HG03280 (cell line): ENCODE measurements around the gene MYO3B.
"Not testable (repeated sequence)": the region's sequence is repeated elsewhere in the genome, so short reads cannot be mapped to it uniquely, and the experiment has no call there.

Experiments
- ATAC-seq: cut with Tn5 transposase; IDR thresholded peaks from one replicate; pipeline ENCODE4 v1.9.1; 2021; ENCODE audit warnings: mild to moderate bottlenecking, moderate library complexity; ENCODE audit not compliant: unreplicated experiment

MYO3B gene

DNA sequence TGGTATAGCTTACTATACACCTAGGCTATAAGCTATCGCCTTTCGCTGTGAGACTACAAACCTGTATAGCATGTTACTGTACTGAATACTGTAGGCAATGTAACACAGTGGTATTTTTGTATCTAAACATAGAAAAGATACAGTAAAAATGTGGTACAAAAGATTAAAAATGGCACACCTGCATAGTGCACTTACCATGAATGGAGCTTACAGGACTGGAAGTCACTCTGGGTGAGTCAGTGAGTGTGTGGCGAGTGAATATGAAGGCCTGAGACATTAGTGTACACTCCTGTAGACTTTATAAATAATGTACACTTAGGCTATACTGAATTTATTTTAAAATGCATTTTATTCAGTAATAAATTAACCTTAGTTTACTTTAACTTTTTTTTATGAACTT is 279.0 kb downstream of the MYO3B start:
- ATAC-seq: no peak

DNA sequence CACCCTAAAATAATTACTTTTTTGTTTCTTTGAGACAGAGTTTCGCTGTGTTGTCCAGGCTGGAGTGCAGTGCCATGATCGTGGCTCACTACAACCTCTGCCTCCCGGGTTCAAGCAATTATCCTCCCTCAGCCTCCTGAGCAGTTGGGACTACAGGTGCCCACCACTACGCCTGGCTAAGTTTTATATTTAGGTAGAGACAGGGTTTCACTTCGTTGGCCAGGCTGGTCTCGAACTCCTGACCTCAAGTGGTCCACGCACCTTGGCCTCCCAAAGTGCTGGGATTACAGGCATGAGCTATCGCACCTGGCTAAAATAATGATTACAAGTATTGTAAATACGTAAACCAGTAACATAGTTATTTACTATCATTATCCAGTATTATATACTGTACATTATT is 279.8 kb downstream of the MYO3B start:
- ATAC-seq: no peak

DNA sequence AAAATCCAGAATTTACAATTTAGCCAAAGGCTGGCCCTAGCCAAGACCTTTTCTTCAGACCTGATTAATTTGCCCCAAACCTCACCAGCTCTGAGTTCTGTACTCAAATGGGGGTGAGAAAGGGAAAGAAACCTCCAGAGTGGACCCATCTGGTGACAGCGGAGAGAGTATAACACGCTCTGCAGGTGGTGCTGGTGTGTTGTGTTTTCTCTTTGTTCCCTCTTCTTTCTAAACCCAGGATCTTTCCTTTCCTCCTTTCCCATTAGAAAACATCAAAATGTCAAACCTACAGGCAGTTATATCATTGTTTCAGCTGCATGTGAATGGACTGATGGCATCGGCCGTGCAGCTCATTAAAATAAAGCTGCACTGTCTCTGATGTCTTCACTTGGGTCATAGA is 283.9 kb downstream of the MYO3B start:
- no peak for ATAC-seq

DNA sequence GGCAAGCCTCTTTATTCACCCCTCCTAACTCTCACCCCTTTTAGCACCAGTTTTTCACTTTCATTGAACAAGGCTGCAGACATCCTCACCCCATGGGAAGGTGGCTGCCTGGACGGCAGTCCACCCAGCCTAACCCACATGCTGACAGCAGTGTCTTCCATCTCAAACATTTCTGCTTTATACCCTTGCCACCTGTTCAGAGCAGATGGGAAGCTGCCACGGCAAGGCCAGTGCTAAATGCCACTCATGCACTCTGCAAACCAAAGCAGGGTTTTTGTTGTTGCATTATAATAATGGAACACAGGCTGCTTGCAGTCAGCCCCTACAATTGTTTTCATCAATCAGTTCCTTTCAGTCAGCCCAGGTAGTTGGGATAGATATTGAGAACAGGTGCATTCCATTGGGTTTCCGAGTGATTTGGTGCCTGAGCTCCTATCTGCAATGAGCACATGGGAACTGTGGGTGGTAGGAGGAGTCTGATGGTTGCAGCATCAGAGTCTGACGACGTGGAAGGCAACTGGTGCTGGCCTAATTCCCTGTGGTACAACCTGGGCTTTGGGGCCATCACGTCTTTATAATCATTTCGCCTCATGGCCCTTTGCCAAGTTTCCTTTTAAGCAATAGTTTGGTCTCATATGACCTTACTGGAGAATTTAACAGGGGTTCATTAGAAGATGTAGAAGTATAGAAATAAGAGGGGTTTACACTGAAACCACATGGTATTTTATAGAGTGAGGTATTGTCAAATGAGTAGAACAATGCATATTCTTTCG is 284.7 kb downstream of the MYO3B start:
- ATAC-seq: no peak

DNA sequence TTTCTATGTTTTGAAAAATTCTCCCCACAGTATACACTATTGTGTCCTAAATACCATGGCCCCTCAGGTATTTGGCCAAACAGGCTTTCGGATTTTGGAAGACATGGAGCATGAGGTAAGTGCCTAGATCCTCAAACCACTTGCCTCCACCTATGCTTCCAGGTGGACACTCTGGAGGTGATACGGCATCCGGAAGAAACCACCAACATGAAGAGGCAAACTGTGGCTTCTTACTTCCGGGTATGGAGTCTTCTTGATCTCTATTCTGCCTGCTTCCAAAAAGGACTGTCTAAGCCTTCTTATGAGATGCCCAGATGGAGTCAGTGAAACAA is 285.2 kb downstream of the MYO3B start:
- no peak for ATAC-seq

DNA sequence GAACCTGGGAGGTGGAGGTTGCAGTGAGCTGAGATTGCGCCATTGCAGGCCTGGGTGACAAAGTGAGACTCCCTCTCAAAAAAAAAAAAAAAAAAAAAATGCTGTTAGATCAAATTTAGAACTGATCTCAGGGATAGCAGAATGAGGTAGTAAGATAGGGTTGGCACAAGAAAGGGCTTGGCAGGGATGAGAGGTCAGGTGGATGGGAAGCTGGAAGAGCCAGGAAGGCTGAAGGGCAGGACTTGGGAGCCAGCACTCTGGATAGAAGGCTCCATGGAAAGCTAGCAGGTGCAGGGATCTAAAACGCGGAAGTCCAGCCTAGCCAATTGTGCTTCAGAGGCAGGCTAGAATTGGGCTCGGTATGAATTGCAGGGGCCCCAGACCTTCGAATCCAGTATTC is 286.3 kb downstream of the MYO3B start:
- no peak for ATAC-seq

DNA sequence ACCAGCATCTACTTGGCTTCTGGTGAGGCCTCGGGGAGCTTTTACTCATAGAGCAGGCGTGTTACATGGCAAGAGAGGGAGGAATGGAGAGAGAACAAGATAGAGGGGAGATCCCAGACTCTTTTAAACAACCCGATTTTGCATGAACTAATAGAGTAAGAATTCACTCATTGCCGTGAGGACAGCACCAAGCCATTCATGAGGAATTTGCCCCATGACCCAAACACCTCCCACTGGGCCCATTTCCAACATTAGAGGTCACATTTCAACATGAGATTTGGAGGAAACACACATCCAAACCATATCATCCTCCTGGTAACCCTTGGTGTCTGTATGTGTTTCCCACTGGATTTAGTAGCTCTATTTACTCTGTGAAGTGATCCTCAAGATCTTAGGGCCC is 287.3 kb downstream of the MYO3B start:
- no peak for ATAC-seq

DNA sequence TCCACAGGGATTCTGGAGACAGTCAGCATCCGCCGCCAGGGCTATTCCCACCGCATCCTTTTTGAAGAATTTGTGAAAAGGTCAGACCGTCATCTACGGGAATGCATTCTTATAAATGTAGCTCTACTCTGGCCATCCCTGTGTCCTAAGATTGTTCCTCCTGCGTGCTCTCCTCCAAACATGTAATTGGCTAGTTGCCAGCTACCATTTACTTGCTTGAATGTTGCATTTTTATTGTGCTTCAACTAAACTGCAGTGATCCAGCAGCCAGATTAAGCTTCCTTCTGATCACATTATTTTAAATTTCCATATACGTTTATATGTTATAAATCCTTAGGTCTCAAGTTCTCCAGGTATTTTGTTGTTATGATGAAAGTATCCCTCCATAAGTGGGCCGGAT is 288.7 kb downstream of the MYO3B start:
- no peak for ATAC-seq

DNA sequence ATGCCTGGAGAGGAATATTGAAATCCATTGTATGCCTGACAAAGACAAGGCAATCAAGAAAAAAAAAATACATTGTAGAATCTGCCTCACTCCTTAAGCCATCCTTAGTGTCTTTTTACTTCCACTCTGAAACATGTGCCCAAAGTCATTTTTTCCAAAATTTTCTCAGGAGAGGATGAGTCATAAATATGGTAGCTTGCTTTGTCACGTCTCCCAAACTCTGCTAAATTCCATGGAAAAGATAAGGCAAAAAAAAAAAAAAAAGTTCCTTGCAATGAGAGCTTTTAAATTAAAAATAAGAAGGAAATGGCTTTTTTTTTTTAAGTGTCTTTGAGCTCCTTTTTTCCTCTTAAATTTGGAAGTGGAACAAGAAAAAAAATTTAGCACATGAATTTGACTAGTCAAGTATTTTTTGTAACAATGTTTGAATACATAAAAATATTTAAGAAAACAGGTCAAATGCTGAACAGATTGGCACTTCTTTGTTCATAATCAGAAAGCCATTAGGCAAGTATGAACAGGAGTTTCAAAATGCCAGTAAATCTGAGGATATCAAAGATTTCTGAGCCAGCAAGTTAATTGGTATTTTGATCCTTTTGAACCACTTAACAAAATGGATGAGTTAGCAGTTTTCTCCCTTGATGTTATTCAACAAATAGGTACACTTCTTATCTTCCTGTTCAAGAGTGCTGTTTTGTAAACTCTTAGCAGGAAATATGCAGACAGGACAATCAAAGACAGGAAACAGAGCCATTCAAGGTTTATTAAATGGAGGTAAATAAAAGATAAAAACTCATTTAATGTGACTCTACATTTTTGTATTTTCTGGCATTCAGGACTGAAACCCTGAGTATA is 289.8 kb downstream of the MYO3B start:
- ATAC-seq: no peak

DNA sequence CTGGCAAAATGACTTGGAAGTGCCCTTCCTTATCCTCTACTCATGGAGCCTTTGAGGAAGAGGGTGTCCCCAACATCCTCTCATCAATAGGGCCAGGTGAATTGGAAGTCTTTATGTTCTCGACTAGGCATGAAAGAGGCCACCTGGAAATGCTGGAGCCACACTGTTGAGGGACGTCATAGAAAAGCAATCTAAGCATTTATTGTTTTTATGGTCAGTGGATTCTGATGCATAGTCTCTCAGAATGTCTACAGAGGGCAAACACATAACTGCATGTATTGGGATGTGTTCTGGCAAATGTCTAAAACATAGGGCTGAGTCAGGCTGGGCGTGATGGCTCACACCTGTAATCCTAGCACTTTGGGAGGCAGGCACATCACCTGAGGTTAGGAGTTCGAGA is 290.6 kb downstream of the MYO3B start:
- no peak for ATAC-seq

DNA sequence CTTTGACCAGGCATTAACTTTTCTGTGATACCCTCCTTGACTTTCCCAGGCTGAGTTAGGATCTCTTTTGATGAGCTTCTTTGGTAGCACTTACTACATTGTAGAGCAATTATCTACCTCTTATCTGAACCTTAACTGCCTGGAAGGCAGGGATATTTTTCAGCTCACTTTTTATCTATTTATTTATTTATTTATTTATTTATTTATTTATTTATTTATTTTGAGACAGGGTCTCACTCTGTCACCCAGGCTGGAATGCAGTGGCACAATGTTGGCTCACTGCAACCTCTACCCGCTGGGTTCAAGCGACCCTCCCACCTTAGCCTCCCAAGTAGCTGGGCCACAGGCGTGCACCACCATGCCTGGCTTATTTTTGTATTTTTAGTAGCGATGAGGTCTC is 294.6 kb downstream of the MYO3B start:
- not testable (repeated sequence) for ATAC-seq

DNA sequence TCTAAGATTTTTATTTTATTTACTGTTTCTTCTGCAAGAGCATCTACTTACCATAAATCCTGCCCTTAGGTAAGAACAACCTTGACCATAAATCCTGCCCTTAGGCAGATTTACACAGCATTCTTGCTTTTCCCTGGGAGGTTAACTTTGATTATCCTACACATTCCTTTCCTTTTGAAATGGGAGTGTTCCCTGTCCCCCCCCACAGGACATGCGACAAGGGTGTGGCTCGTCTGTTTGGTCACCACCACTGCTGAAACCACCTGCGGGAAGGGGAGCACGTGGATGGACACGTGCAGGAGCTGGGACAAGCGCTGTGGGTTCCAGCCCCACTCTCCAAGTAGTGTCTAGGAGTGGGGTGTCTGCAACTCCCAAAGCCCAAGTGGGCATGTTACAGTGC is 297.9 kb downstream of the MYO3B start:
- ATAC-seq: no peak

DNA sequence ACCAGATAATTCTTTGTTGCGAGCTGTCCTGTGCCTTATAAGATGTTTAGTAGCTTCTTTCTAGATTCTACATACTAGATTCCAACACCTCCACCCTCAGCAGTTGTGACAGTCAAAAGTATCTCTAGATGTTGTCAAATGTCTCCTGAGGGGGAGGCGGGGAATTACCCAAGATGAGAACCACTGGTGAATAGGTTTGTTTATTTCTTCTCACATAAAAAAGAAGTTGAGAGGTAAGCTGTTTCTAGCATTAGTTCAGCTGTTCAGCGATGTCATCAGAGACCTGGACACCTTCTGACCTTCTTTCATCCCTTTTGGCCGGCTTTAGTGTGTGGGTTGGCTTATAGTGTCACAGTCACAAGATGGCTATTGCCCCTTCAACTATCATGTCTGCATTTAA is 299.7 kb downstream of the MYO3B start:
- no peak for ATAC-seq

DNA sequence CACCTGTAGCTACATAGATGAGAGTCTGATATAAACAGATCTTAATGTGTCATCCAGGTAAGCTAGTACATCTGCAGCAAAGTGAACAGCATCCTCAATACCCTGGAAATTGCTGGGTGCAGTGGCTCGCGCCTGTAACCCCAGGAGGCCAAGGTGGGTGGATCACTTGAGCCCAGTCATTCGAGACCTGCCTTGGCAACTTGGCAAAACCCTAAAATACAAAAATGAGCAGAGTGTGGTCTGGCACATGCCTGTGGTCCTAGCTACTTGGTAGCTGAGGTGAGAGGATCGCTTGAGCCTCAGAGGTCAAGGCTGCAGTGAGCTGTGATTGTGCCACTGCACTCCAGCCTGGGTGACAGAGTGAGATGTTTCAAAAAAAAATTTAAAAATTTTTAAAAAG is 303.3 kb downstream of the MYO3B start:
- no peak for ATAC-seq

DNA sequence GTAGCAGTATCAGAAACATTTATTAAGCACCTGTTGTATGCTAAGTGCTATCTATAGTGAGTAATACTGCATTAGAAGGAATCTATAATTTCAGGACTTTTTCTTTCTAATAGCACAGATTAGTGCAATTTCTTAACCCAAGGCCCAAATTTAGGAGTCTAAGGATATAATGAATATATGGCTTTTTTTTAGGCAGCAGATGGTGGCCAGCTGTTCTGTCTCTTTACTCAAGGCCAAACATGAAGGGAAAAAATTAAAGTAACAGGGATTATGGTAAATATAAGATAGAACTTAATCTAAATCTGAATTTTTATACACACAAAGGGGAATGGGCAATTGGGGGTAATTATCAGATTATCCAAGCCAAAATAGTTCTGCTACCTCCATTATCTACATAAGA is 306.6 kb downstream of the MYO3B start:
- no peak for ATAC-seq

DNA sequence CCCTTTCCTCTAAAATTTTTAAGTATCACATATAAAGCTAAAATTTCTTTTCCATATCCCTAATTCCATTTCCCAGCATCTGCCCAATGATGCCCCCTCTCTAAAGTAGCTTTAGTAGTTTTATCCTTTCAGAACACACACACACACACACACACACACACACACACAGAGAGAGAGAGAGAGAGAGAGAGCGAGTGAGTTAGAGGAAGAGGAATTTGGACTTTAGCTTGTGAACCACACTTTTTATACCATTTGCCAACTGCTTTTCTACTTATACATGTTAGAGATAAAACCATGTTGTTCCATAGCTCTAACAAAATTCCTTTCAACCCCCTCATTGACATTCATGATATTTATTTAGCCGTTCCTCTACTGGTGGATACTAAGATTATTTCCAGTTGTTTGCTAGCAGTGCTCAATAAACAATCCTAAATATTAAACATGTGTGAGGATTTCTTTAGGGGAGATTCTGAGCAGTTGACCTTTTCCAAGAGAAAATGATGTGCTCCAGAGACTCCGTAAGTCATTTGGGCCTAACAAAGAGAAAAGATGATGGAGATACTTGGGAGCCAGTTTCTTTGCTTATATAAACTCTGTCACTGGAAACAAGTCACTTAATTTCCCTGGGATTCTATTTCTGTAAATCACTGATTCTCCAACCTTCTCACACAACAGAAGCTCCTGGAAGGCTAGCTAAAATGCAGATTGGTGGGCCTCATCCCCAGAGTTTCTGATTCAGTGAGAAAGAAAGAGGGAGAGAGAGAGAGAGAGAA is 307.5 kb downstream of the MYO3B start:
- ATAC-seq: no peak

DNA sequence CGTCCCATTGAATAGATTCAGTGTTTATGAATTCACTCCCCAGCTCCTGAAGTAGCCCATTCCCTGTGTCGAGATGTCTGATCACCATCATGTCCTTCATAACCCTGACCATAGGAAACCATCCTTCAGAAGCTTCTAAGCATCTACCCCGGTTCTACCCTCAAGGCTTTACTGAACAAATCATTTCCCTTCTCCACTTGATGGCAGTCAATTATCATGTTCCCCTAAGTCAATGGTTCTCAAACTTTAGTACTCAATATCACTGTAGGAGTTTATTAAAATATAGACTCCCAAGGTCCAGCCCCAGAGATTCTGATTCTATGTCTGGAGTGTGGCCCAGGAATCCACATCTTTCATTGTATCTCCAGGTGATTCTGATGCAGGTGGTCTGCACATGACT is 308.8 kb downstream of the MYO3B start:
- no peak for ATAC-seq

DNA sequence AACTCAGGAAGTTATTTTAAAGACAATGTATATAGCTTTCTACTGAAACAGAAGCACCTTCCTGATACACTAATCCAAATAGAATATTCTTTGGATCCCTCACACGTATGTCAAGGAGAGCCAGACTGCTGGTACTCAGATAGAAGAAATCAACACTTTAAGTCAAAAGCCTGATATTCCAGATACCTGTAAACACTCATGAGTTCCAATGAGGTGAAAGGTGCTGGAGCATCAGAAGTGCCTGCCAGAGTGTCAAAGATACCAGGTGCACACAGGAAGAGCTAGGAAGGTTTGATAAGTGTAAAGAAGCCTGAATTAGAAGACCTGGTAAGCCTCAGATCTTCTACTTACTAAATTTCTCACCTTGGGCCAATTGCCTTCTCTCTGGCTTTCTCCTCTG is 310.9 kb downstream of the MYO3B start:
- no peak for ATAC-seq

DNA sequence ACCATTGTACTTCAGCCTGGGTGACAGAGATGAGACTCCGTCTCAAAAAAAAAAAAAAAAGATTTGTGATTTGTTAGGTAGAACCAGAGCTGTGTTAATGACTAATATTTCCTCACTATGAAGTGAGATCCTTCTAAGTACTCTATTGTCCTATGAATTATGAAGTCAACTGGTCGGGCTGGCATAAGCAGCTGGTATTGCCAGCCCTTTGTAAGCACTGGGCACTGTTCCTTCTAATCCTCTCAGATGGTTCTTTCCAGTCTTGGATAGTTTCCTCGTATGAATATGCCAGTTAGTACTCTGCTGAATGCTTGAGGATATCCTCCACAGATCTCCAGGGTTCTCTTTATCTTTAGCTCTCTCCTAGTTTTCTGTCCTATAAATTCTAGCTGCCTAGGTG is 314.1 kb downstream of the MYO3B start:
- ATAC-seq: no peak

DNA sequence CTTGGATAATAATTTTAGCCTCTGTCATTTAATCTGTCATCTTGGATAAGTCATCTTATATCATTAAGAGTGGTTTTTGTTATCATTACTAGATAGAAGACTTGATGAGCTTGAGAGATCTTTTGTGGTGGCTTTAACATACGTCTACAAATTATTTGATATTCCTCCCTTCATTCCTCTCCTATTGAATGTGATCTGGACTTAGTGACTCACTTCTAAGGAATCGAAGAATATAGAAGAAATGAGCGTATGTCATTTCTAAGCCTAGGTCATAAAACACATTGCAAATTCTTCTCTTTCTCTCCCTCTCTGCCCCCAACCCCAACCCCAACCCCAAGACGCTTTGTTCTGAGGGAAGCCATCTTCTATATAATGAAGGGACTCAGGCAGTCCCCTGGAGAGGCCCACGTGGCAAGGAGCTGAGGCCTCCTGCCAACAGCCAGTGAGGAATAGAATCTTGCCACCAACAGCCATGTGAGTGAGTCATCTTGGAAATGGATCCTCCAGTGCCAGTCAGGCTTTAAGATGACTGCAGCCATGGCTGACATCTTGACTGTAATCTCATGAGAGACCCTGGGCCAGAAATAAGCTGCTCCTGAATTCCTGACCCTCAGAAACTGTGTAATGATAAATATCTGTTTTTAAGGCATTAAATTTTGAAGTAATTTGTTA is 315.6 kb downstream of the MYO3B start:
- ATAC-seq: no peak

DNA sequence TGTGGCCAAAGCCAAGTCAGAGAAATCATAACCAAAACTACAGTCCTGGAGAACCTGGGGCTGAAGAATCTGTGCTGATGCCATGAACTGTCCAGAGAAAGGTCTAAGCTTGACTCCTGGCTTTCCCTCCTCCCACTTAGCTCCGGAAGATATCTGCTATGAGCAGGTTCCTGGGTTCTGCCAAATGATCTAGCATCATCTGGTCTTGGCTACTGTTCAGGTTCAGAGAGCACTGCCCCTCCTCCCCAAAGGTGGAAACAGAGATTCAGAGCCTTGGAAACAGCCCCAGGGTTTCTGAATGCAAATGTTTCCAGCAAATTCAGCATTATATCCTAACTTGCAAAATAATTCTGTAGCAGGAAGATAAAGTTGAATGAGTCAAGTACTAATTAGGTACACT is 317.9 kb downstream of the MYO3B start:
- no peak for ATAC-seq
